IMR-90 (cell line): ENCODE measurements around the gene SDS. TPM values are rescaled to one million over a fixed set of nuclear protein-coding genes. Genes with fewer than 3 reads are reported as not detected.

Experiments
- ATAC-seq: fragments of 200-7000 bp; cut with Tn5 transposase; 2 replicates; pipeline ENCODE4 v1.9.1; 2020; ENCODE audit warnings: low read depth, mild to moderate bottlenecking, moderate library complexity
- BruUV-seq: library from RNA; stranded (reverse); fragments of 400-500 nt; replicated peaks from 2 replicates; lab custom pipeline; 2021; lab: Mats Ljungman, UMichigan
- CTCF ChIA-PET: fragments of 300-600 bp; formaldehyde crosslinking; extraction: SDS; loops from one replicate; lab custom pipeline; 2021; ENCODE audit warnings: antibody characterized with exemption; lab: Yijun Ruan, JAX
- POLR2A ChIA-PET: fragments of 300-600 bp; sonication (Branson Sonifier 250); formaldehyde crosslinking; loops from one replicate; lab custom pipeline; 2022; ENCODE audit warnings: antibody characterized with exemption; ENCODE audit not compliant: unreplicated experiment; lab: Charles Lee
- DNase-seq: peaks from one replicate; pipeline ENCODE4 v3.0.0; 2013
- H2AFZ ChIP-seq: replicated peaks from 2 replicates; pipeline ENCODE3; 2013; ENCODE audit warnings: low read length, mild to moderate bottlenecking; ENCODE audit not compliant: poor library complexity
- H2AK5ac ChIP-seq: 2 replicates; pipeline ENCODE4 v1.6.1; 2013; ENCODE audit warnings: low read depth, low read length, inconsistent platforms
- H2AK9ac ChIP-seq: replicated peaks from 2 replicates; pipeline ENCODE3; 2013; ENCODE audit warnings: mild to moderate bottlenecking, low read depth, low read length, moderate library complexity; ENCODE audit not compliant: poor library complexity
- H2BK120ac ChIP-seq: 2 replicates; pipeline ENCODE4 v1.6.1; 2013; ENCODE audit warnings: low read depth, low read length, inconsistent platforms
- H2BK15ac ChIP-seq: 3 replicates; pipeline ENCODE4 v1.6.1; 2013; ENCODE audit warnings: low read depth, low read length, inconsistent platforms
- H2BK20ac ChIP-seq: 2 replicates; pipeline ENCODE4 v1.6.1; 2013; ENCODE audit warnings: low read depth, mild to moderate bottlenecking, inconsistent platforms, low read length, moderate library complexity
- H2BK5ac ChIP-seq: 2 replicates; pipeline ENCODE4 v1.6.1; 2013; ENCODE audit warnings: mild to moderate bottlenecking, low read depth, low read length, inconsistent platforms; ENCODE audit not compliant: poor library complexity, severe bottlenecking
- H3K14ac ChIP-seq: replicated peaks from 2 replicates; pipeline ENCODE4 v1.6.1; 2013; ENCODE audit warnings: low read depth, low read length, inconsistent platforms
- H3K18ac ChIP-seq: 2 replicates; pipeline ENCODE4 v1.6.1; 2013; ENCODE audit warnings: low read depth, low read length, control low read depth
- H3K23ac ChIP-seq: 2 replicates; pipeline ENCODE4 v1.6.1; 2013; ENCODE audit warnings: low read depth, low read length, inconsistent platforms
- H3K27ac ChIP-seq: 2 replicates; pipeline ENCODE4 v1.5.1; 2013; ENCODE audit warnings: mild to moderate bottlenecking, control low read depth, low read length; ENCODE audit not compliant: insufficient read depth
- H3K27me3 ChIP-seq: 2 replicates; pipeline ENCODE4 v1.6.1; 2013; ENCODE audit warnings: low read length; ENCODE audit not compliant: control insufficient read depth, insufficient read depth
- H3K36me3 ChIP-seq: 2 replicates; pipeline ENCODE4 v1.6.1; 2013; ENCODE audit warnings: low read length, mixed read lengths; ENCODE audit not compliant: control insufficient read depth, insufficient read depth
- H3K4ac ChIP-seq: 2 replicates; pipeline ENCODE4 v1.6.1; 2013; ENCODE audit warnings: low read depth, low read length, inconsistent platforms
- H3K4me1 ChIP-seq: 2 replicates; pipeline ENCODE4 v1.6.1; 2013; ENCODE audit warnings: low read length, mixed read lengths; ENCODE audit not compliant: control insufficient read depth, insufficient read depth
- H3K4me2 ChIP-seq: 2 replicates; pipeline ENCODE4 v1.6.1; 2013; ENCODE audit warnings: low read depth, mild to moderate bottlenecking, control low read depth, low read length, moderate library complexity
- H3K4me3 ChIP-seq: 2 replicates; pipeline ENCODE4 v1.5.1; 2013; ENCODE audit warnings: low read depth, mild to moderate bottlenecking, control low read depth, low read length, moderate library complexity; ENCODE audit not compliant: insufficient read depth
- H3K56ac ChIP-seq: 2 replicates; pipeline ENCODE4 v1.6.1; 2013; ENCODE audit warnings: low read length, inconsistent platforms; ENCODE audit not compliant: insufficient read depth; ENCODE audit errors: extremely low read depth
- H3K79me1 ChIP-seq, 2 experiments: 2 replicates each; pipeline ENCODE4 v1.6.1; 2013; ENCODE audit warnings: low read length in 2 of 2, inconsistent platforms in 1 of 2, low read depth in 1 of 2
- H3K9ac ChIP-seq: 2 replicates; pipeline ENCODE4 v1.6.1; 2013; ENCODE audit warnings: low read depth, low read length, control low read depth
- H3K9me1 ChIP-seq: 2 replicates; pipeline ENCODE4 v1.6.1; 2013; ENCODE audit warnings: low read length, inconsistent platforms; ENCODE audit not compliant: insufficient read depth
- H3K9me3 ChIP-seq: 2 replicates; pipeline ENCODE4 v1.6.1; 2013; ENCODE audit warnings: low read length; ENCODE audit not compliant: control insufficient read depth, insufficient read depth
- H4K20me1 ChIP-seq: 2 replicates; pipeline ENCODE4 v1.6.1; 2013; ENCODE audit warnings: low read length, inconsistent platforms; ENCODE audit not compliant: insufficient read depth
- H4K5ac ChIP-seq: 2 replicates; pipeline ENCODE4 v1.6.1; 2013; ENCODE audit warnings: mild to moderate bottlenecking, low read depth, low read length, control low read depth
- H4K8ac ChIP-seq, 2 experiments: 2 replicates each; pipeline ENCODE4 v1.6.1; 2013; ENCODE audit warnings: low read depth in 2 of 2, low read length in 2 of 2, control low read depth in 1 of 2, inconsistent platforms in 1 of 2
- H4K91ac ChIP-seq: 2 replicates; pipeline ENCODE4 v1.6.1; 2013; ENCODE audit warnings: low read depth, low read length, inconsistent platforms; ENCODE audit not compliant: insufficient read depth
- BHLHE40 ChIP-seq: fragments of 150-350 bp; IDR thresholded peaks from 2 replicates; pipeline ENCODE4 v1.6.1; 2016; ENCODE audit warnings: mild to moderate bottlenecking, low read depth, low read length
- CEBPB ChIP-seq: IDR thresholded peaks from 2 replicates; pipeline ENCODE4 v1.6.1; 2012; ENCODE audit warnings: low read depth, low read length, improper control_type of control experiment
- CTCF ChIP-seq: conservative IDR thresholded peaks from 2 replicates; pipeline ENCODE4 v1.5.1; 2012; ENCODE audit warnings: mild to moderate bottlenecking, low read depth, low read length, improper control_type of control experiment
- MXI1 ChIP-seq: IDR thresholded peaks from 2 replicates; pipeline ENCODE4 v1.6.1; 2012; ENCODE audit warnings: low read depth, mild to moderate bottlenecking, low read length, moderate library complexity, borderline replicate concordance
- SMC3 ChIP-seq: fragments of 150-350 bp; IDR thresholded peaks from 2 replicates; pipeline ENCODE4 v1.6.1; 2016; ENCODE audit warnings: low read depth, mild to moderate bottlenecking, antibody characterized with exemption, low read length, moderate library complexity
- WGBS, 2 experiments: methylation state at CpG; one replicate each; pipeline versions ENCODE4 v1.1.5 to v1.1.7; 2013; ENCODE audit warnings: missing lambda C conversion rate in 2 of 2; ENCODE audit not compliant: insufficient read length in 1 of 2; ENCODE audit errors: extremely low coverage in 2 of 2; 5-methylcytosine and 5-hydroxymethylcytosine counted together
- dilution Hi-C: fragments of 300-500 bp; cut with HindIII; formaldehyde crosslinking; loops from one replicate; pipeline ENCODE4 v1.14.3; 2018; ENCODE audit warnings: low sequenced_read_pairs; ENCODE audit not compliant: unreplicated experiment
- in situ Hi-C: fragments of 300-500 bp; cut with MboI; formaldehyde crosslinking; loops from 3 replicates; pipeline ENCODE4 v1.14.3; 2019; ENCODE audit warnings: low sequenced_read_pairs, inconsistent platforms, mixed read lengths
- intact Hi-C: fragments of 100-400 bp; cut with micrococcal nuclease; formaldehyde crosslinking; loops from 2 replicates; pipeline ENCODE4 v1.10.0; 2022
- polyA plus RNA-seq, 3 experiments: library from polyadenylated mRNA; depleted of rRNA; stranded (reverse); fragments of >200 nt; gene quantifications; 2 replicates each; pipeline ENCODE4 v1.2.3, GENCODE V29; 2012; ENCODE audit warnings: low replicate concordance in 1 of 3
- total RNA-seq: library from RNA; depleted of rRNA; stranded (reverse); fragments of >200 nt; gene quantifications from 2 replicates; pipeline ENCODE4 v1.2.3, GENCODE V29; 2012

Gene SDS
- total and polyA plus RNA-seq, 2 of the 4 experiments (the other 2 are of a cell fraction) = not detected

GRCh38 chr12:113378291-113378690 lies 25.4 kb downstream of the SDS start:
- ChIA-PET CTCF (no interaction called here), POLR2A (no interaction called here)
- Histone ChIP-seq H3K9ac (no peak overlapping the region), H3K4me3 (no peak overlapping the region), H3K79me1 (no peaks in the 10 kb centered on the region), H2AK9ac (no peak overlapping the region), H3K14ac (no peak overlapping the region), H2BK120ac (no peak overlapping the region), H2BK5ac (no peak overlapping the region), H3K27ac (no peak overlapping the region), H3K4ac (no peak overlapping the region), H2BK20ac (no peak overlapping the region), H3K9me1 (peaks cover 4% of the 10 kb centered on the region; the same call in 1 of the 2 replicates), H4K5ac (no peak overlapping the region), H4K91ac (no peak overlapping the region), H3K9me3 (no peaks in the 10 kb centered on the region), H2AK5ac (no peak overlapping the region), H3K56ac (no peak overlapping the region), H4K8ac (no peak overlapping the region), H3K23ac (no peak overlapping the region), H4K20me1 (no peaks in the 10 kb centered on the region; the same call in 1 of the 2 replicates), H3K4me1 (no peaks in the 10 kb centered on the region), H3K18ac (no peak overlapping the region), H2BK15ac (no peak overlapping the region), H2AFZ (no peak overlapping the region), H3K36me3 (peaks cover 21% of the 10 kb centered on the region), H3K27me3 (no peaks in the 10 kb centered on the region), H3K4me2 (no peak overlapping the region)
- intact Hi-C loops (no loop called here), in situ Hi-C loops (no loop called here), dilution Hi-C loops (no loop called here)
- TF ChIP-seq BHLHE40 (no peak), CEBPB (no peak), CTCF (no peak), SMC3 (no peak), MXI1 (no peak)
- ATAC-seq = no peak
- BruUV-seq = no TSS peak
- 88% methylated on average over 1 of the region's 3 CpGs; no CpG with 5 or more reads in 1 of the 2 experiments for WGBS, 2 experiments
- DNase-seq = no peak
